GM19372 (cell line): Measurements from ENCODE around the gene LHX4.

ENCODE experiments used
- ATAC-seq: cut with Tn5 transposase; IDR thresholded peaks from one replicate; pipeline ENCODE4 v1.9.1; 2021; ENCODE audit warnings: mild to moderate bottlenecking, low read depth, moderate library complexity; ENCODE audit not compliant: unreplicated experiment

LHX4 gene

DNA sequence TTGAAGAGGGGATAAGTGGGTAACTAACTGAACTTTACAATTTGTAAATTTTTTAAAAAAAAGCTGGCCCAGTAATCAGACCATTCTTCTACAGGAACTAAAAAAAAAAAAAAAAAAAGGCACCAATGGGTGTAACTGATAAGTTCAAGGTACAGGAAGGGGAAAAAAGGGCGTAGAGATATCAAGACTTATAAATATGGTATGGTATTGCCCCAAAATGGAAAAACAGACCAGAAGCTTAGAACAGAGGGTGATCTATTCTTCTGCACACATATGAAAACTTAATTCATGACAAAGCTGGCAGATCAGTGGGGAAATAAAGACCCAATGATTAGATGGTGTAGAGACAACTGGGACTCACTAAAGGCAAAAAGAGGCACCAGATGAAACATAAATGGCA is 58.9 kb downstream of the LHX4 start:
- ATAC-seq: no peak

DNA sequence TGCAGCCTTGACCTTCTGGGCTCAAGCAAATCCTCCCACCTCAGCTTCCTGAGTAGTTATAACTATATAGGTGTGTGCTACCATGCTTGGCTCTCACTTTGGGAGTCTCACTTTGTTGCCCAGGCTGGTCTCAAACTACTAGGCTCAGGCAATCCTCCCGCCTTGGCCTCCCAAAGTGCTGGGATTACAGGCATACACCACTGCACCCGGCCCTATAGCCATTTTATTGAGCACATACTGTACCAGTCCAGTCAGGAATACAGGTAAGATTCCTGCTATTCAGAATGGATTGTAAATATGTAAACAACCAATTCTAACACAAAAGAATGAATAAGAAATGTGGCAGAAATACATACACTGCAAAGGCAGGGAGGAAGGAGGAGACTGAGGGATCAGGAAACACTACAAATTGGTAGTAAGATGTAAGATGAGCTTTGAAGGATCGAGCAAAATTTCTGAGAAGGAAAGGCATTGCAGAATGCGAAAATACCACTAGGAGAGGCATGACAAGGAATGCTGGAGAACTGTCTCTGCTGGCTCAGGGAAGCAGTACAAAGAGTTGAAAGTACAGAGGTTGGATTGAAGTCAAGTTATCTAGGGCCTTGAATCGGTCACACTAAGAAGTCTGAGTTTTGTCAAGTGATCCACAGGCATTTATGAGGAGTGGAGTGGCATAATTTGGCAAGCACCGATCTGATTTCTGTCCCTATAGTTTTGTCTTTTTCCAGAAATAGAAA is 60.4 kb downstream of the LHX4 start:
- no peak for ATAC-seq

- no peak for ATAC-seq
Measured at GRCh38 chr1:180291004-180291403, 60.9 kb downstream of the LHX4 start.

- ATAC-seq: no peak
Measured at GRCh38 chr1:180294711-180295110, 64.6 kb downstream of the LHX4 start.

DNA sequence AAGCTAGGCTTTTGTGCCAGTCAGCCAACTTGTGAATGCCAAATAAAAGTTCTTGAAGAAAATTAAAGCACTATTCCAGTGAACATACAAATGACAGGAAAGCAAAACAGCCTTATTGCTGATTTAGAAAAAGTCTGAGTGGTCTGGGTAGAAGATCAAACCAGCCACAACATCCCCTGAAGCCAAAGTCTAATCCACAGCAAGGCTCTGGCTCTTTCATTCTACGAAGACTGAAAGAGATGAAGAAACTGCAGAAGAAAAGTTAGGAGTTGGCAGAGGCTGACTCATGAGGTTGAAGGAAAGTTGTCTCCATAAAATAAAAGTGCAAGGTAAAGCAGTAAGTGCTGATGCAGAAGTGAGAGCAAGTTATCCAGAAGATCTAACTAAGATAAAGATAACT is 65.9 kb downstream of the LHX4 start:
- no peak for ATAC-seq

- ATAC-seq: no peak
Measured at GRCh38 chr1:180299479-180300221, 69.6 kb downstream of the LHX4 start.

DNA sequence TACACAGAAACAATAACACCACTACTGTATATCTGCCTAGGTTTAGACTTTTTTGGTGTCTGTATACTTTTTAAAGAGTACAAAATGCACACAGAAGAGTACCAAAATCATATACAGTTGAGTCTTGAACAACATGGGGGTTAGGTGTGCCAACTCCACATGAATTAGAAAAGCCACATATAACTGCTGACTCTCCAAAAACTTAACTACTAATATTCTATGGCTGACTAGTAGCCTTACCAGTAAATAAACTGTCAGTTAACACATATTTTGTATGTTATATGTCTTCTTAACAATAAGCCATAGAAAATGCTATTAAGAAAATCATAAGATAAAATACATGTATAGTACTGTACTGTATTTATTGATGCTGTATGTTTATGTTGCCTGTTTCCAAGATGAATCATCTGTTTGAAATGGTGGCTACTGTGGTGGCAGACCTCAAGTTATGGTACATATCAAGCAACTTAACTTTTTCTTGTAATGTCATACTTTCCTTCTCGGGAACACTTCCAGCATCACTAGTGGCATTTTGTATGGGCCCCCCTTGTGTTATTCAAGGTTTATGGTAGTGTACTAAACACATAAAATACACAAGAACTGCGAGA is 71.2 kb downstream of the LHX4 start:
- no peak for ATAC-seq

- no peak for ATAC-seq
Measured at GRCh38 chr1:180309338-180309737, 79.3 kb downstream of the LHX4 start.

- no peak for ATAC-seq
Measured at GRCh38 chr1:180310095-180310494, 80.0 kb downstream of the LHX4 start.

DNA sequence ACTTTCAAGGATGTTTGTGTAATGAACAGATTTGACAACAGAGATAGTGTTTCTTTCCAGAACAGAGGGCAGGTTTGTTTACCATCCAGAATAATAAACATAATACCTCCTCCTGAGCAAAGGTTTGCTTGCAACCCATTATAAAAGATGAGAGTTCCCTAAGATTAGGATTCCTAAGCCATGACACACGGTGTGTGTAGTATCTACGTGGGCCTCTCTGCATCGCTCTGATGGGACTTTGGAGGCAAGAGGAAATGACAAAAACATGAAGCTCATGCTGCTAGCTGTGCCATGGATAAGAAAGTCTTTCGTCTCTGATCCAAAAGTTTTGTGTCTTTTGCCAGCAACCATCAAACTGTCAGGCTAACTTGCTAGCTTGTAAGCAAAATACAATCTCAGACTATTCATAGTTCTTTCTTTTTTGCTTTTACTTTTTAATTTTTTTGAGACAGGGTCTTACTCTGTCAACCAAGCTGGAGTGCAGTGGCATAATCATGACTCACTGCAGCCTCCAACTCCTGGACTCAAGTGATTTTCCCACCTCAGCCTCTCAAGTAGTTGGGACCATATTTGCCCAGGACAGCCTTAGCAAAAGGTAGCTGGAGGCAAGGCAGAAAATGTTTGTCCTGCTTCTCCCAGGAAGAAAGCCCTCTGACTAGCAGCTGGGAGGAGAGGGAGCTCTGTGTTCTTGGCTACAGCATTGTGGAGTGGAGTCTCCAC is 81.1 kb downstream of the LHX4 start:
- no peak for ATAC-seq

GRCh38 chr1:180312926-180313325 is 82.9 kb downstream of the LHX4 start:
- ATAC-seq: no peak

- ATAC-seq: no peak
Measured at GRCh38 chr1:180327089-180327488, 97.0 kb downstream of the LHX4 start.
